ENCODE results near the gene MRAP.

DNA sequence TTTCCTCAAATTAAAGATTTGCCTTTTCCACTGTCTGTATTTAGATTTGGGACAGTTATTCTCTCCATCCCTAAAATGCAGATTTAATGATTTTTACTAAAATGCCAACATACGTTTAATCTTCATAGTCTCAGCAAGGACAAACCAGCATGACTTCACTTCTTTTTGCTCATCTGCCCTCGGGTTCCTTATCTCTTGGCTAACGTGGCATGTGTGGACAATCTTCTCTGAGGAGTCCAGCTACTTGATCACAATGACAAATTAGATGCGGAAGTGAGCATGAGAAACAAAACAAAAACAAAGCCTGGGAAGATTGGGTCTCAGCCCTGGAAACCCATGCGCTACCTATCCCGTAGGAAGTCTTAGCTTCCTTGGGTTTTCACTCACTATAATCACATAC, 1.0 kb downstream of the MRAP start:
- TF ChIP-seq, protein P1, sequence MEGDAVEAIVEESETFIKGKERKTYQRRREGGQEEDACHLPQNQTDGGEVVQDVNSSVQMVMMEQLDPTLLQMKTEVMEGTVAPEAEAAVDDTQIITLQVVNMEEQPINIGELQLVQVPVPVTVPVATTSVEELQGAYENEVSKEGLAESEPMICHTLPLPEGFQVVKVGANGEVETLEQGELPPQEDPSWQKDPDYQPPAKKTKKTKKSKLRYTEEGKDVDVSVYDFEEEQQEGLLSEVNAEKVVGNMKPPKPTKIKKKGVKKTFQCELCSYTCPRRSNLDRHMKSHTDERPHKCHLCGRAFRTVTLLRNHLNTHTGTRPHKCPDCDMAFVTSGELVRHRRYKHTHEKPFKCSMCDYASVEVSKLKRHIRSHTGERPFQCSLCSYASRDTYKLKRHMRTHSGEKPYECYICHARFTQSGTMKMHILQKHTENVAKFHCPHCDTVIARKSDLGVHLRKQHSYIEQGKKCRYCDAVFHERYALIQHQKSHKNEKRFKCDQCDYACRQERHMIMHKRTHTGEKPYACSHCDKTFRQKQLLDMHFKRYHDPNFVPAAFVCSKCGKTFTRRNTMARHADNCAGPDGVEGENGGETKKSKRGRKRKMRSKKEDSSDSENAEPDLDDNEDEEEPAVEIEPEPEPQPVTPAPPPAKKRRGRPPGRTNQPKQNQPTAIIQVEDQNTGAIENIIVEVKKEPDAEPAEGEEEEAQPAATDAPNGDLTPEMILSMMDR (IDR thresholded peaks at IDR 0.05): no peak
- TF ChIP-seq EP300 (IDR thresholded peaks at IDR 0.05) (no peak), POLR2AphosphoS5 (IDR thresholded peaks at IDR 0.05) (no peak), POLR2A (IDR thresholded peaks at IDR 0.05) (no peak)

All from gastroesophageal sphincter (tissue), 3 donors.